HCT116 (cell line): Measurements from ENCODE around the gene COPA. TPM values are rescaled to one million over a fixed set of nuclear protein-coding genes. Genes with fewer than 3 reads are reported as not detected.

Source experiments
- ATAC-seq: fragments of 200-7000 bp; cut with Tn5 transposase; 2 replicates; pipeline ENCODE4 v1.9.1; 2020; ENCODE audit warnings: mild to moderate bottlenecking, moderate library complexity
- BruUV-seq: library from RNA; stranded (reverse); fragments of 400-500 nt; replicated peaks from 2 replicates; lab custom pipeline; 2021; lab: Mats Ljungman, UMichigan
- CTCF ChIA-PET: fragments of 300-600 bp; sonication (Branson Sonifier 250); formaldehyde crosslinking; loops from one replicate; lab custom pipeline; 2021; ENCODE audit warnings: antibody characterized with exemption; lab: Charles Lee
- POLR2A ChIA-PET: fragments of 300-600, 350-600 bp; sonication (Branson Sonifier 250); formaldehyde crosslinking; loops from one replicate; lab custom pipeline; 2021; ENCODE audit warnings: antibody characterized with exemption; lab: Charles Lee
- RAD21 ChIA-PET, 2 experiments: fragments of 300-600 bp; sonication (Branson Sonifier 250); formaldehyde crosslinking; loops; one replicate each; lab custom pipeline; 2023; ENCODE audit warnings: low total read pairs in 2 of 2; ENCODE audit not compliant: uncharacterized antibody in 2 of 2, unreplicated experiment in 2 of 2, low non-redundant PET in 1 of 2; lab: Charles Lee
- DNase-seq: peaks from one replicate; pipeline ENCODE4 v3.0.0-alpha.2; 2010; ENCODE audit warnings: low read depth, low spot score
- H2AFZ ChIP-seq: fragments of 200-600 bp; shearing (Covaris generic), sonication (generic); 2 replicates; pipeline ENCODE4 v1.6.1; 2017; ENCODE audit warnings: low read depth, mixed run types, mixed read lengths, antibody characterized with exemption, low read length; ENCODE audit not compliant: poor library complexity, severe bottlenecking
- H3K27ac ChIP-seq: 2 replicates; pipeline ENCODE4 v1.5.1; 2012; ENCODE audit warnings: low read depth, low read length
- H3K27me3 ChIP-seq: fragments of 200-600 bp; sonication (generic); 2 replicates; pipeline ENCODE4 v1.6.1; 2016; ENCODE audit warnings: mixed run types, low read length, mixed read lengths; ENCODE audit not compliant: insufficient read depth
- H3K36me3 ChIP-seq, 2 experiments: fragments of 200-500 bp in 1 of 2; fragments of 200-600 bp in 1 of 2; sonication (Bioruptor generic) in 1 of 2; sonication (generic) in 1 of 2; 2 replicates each; pipeline versions ENCODE4 v1.5.1 to v1.6.1; 2014 to 2016; ENCODE audit warnings: low read length in 2 of 2, inconsistent platforms in 1 of 2, mixed read lengths in 1 of 2, mixed run types in 1 of 2; ENCODE audit not compliant: insufficient read depth in 2 of 2, control insufficient read depth in 1 of 2
- H3K4me1 ChIP-seq, 2 experiments: fragments of 200-600 bp in 1 of 2; sonication (generic) in 1 of 2; 2 replicates each; pipeline versions ENCODE4 v1.5.1 to v1.6.1; 2012 to 2017; ENCODE audit warnings: low read length in 2 of 2, inconsistent platforms in 1 of 2, mild to moderate bottlenecking in 1 of 2, mixed read lengths in 1 of 2, mixed run types in 1 of 2, moderate library complexity in 1 of 2; ENCODE audit not compliant: insufficient read depth in 2 of 2, control insufficient read depth in 1 of 2
- H3K4me2 ChIP-seq: fragments of 200-600 bp; sonication (generic); 2 replicates; pipeline ENCODE4 v1.6.1; 2017; ENCODE audit warnings: mixed run types, low read length, mixed read lengths
- H3K4me3 ChIP-seq, 2 experiments: fragments of 200-600 bp in 1 of 2; sonication (generic) in 1 of 2; replicated peaks in 1 of 2; 2 replicates each; pipeline ENCODE4 v1.5.1; 2011 to 2016; ENCODE audit warnings: low read length in 2 of 2, control low read depth in 1 of 2, low read depth in 1 of 2, mild to moderate bottlenecking in 1 of 2, mixed read lengths in 1 of 2, mixed run types in 1 of 2
- H3K79me2 ChIP-seq: fragments of 200-600 bp; sonication (generic); 2 replicates; pipeline ENCODE4 v1.6.1; 2017; ENCODE audit warnings: mild to moderate bottlenecking, mixed run types, low read length, moderate library complexity, mixed read lengths; ENCODE audit not compliant: insufficient read depth
- H3K9ac ChIP-seq: fragments of 200-600 bp; sonication (generic); 2 replicates; pipeline ENCODE4 v1.6.1; 2016; ENCODE audit warnings: low read length, mixed read lengths
- H3K9me2 ChIP-seq: fragments of 200-600 bp; sonication (generic), shearing (Covaris generic); 2 replicates; pipeline ENCODE4 v1.6.1; 2017; ENCODE audit warnings: mixed run types, mild to moderate bottlenecking, moderate library complexity; ENCODE audit not compliant: insufficient read depth
- H3K9me3 ChIP-seq, 2 experiments: fragments of 200-500 bp in 1 of 2; fragments of 200-600 bp in 1 of 2; sonication (Bioruptor generic) in 1 of 2; sonication (generic) in 1 of 2; 2 replicates each; pipeline ENCODE4 v1.6.1; 2014 to 2017; ENCODE audit warnings: low read length in 2 of 2, mixed read lengths in 2 of 2, inconsistent platforms in 1 of 2, low read depth in 1 of 2, mild to moderate bottlenecking in 1 of 2, mixed run types in 1 of 2, moderate library complexity in 1 of 2; ENCODE audit not compliant: control insufficient read depth in 1 of 2, insufficient read depth in 1 of 2
- H4K20me1 ChIP-seq: fragments of 200-600 bp; sonication (generic), shearing (Covaris generic); 2 replicates; pipeline ENCODE4 v1.6.1; 2017; ENCODE audit warnings: mixed run types, mild to moderate bottlenecking, moderate library complexity; ENCODE audit not compliant: insufficient read depth
- ATF3 ChIP-seq: IDR thresholded peaks from 2 replicates; pipeline ENCODE4 v1.6.1; 2012
- CBX3 ChIP-seq: IDR thresholded peaks from 2 replicates; pipeline ENCODE4 v1.6.1; 2012; ENCODE audit warnings: low read depth
- CEBPB ChIP-seq: IDR thresholded peaks from 2 replicates; pipeline ENCODE4 v1.6.1; 2012; ENCODE audit warnings: low read depth
- ELF1 ChIP-seq: IDR thresholded peaks from 2 replicates; pipeline ENCODE4 v1.6.1; 2012; ENCODE audit warnings: low read depth, borderline replicate concordance
- EZH2phosphoT487 ChIP-seq: fragments of 200-600 bp; IDR thresholded peaks from 2 replicates; pipeline ENCODE4 v1.6.1; 2018; ENCODE audit warnings: antibody characterized with exemption, borderline replicate concordance
- FOSL1 ChIP-seq: IDR thresholded peaks from 2 replicates; pipeline ENCODE4 v1.6.1; 2012; ENCODE audit warnings: low read depth
- POLR2A ChIP-seq: IDR thresholded peaks from 2 replicates; pipeline ENCODE4 v1.7.0; 2011; ENCODE audit warnings: borderline replicate concordance; ENCODE audit not compliant: insufficient read depth, insufficient read length; ENCODE audit errors: extremely low read depth
- POLR2AphosphoS5 ChIP-seq: IDR thresholded peaks from 2 replicates; pipeline ENCODE4 v1.6.1; 2011; ENCODE audit warnings: mild to moderate bottlenecking, low read depth, low read length, moderate library complexity
- SIN3A ChIP-seq: IDR thresholded peaks from 2 replicates; pipeline ENCODE4 v1.6.1; 2012; ENCODE audit warnings: low read depth
- SP1 ChIP-seq: IDR thresholded peaks from 2 replicates; pipeline ENCODE4 v1.6.1; 2012; ENCODE audit warnings: low read depth
- TCF7L2 ChIP-seq: IDR thresholded peaks from 2 replicates; pipeline ENCODE4 v1.7.0; 2011; ENCODE audit warnings: borderline replicate concordance, inconsistent platforms; ENCODE audit not compliant: insufficient read depth, insufficient read length; ENCODE audit errors: extremely low read depth
- ZBTB33 ChIP-seq: IDR thresholded peaks from 2 replicates; pipeline ENCODE4 v1.6.1; 2011; ENCODE audit warnings: mild to moderate bottlenecking, low read length, moderate library complexity; ENCODE audit not compliant: insufficient replicate concordance; ENCODE audit errors: extremely low read depth
- ZFX ChIP-seq: fragments of 450-650 bp; IDR thresholded peaks from 2 replicates; pipeline ENCODE4 v1.6.1; 2017
- intact Hi-C: fragments of 100-400 bp; cut with micrococcal nuclease; formaldehyde crosslinking; loops from 2 replicates; pipeline ENCODE4 v1.10.0; 2022
- total RNA-seq: library from RNA; stranded (reverse); gene quantifications from one replicate; pipeline ENCODE4 v1.2.1, GENCODE V29; 2021; ENCODE audit not compliant: unreplicated experiment
- TF ChIP-seq, protein P1 (sequence below): IDR thresholded peaks from 2 replicates; pipeline ENCODE4 v1.6.1; 2012
- TF ChIP-seq, protein P2 (sequence below), 3 experiments: fragments of 200-600 bp in 1 of 3; sonication (generic) in 1 of 3; IDR thresholded peaks in 2 of 3; conservative IDR thresholded peaks in 1 of 3; 2 replicates each; pipeline ENCODE4 v1.5.1; 2012 to 2017; ENCODE audit warnings: low read depth in 2 of 3, low read length in 2 of 3, antibody characterized with exemption in 1 of 3, borderline replicate concordance in 1 of 3, control low read depth in 1 of 3, mild to moderate bottlenecking in 1 of 3, mixed read lengths in 1 of 3, mixed run types in 1 of 3, moderate library complexity in 1 of 3; ENCODE audit not compliant: insufficient read depth in 1 of 3

The COPA gene
- total RNA-seq, 1 experiment from 2014 or later = 132 TPM

DNA sequence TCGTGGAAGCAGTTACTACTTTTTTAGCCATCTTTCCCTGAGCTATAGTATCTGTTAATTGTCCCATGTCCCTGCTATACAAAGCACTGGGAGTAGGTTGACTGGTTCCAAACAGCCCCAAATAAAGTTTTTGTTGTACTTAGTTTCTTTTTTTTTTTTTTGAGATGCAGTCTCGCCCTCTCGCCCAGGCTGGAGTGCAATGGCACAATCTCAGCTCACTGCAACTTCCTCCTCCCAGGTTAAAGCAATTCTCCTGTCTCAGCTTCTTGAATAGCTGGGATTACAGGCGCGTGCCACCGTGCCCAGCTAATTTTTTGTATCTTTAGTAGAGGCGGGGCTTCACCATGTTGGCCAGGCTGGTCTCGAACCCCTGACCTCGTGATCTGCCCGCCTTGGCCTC, 3.4 kb upstream of the COPA start:
- CTCF ChIA-PET = no interaction called here
- ATAC-seq (no peak), DNase-seq (no peak)
- TF ChIP-seq POLR2A (no peak), EZH2phosphoT487 (no peak), SIN3A (no peak), CBX3 (no peak), FOSL1 (no peak), ZFX (no peak)
- Histone ChIP-seq H3K79me2 (peaks cover 35% of the 10 kb centered on the region), H3K4me3 (no peak overlapping the region), H3K9me2 (no peaks in the 10 kb centered on the region), H3K27ac (no peak overlapping the region), H3K4me1 (peaks cover 4 to 12% of the 10 kb centered on the region in 2 experiments; a peak in 3 of 4 replicates), H3K4me2 (no peak overlapping the region), H3K9me3 (no peaks in the 10 kb centered on the region), H3K9ac (no peak overlapping the region), H4K20me1 (no peaks in the 10 kb centered on the region), H2AFZ (no peak overlapping the region), H3K36me3 (peaks cover 8 to 15% of the 10 kb centered on the region in 2 experiments; a peak in 3 of 4 replicates), H3K27me3 (no peaks in the 10 kb centered on the region)
- intact Hi-C loops = no loop called here
- POLR2A ChIA-PET = no interaction called here
- RAD21 ChIA-PET = no interaction called here
- BruUV-seq = no TSS peak

- intact Hi-C loops = no loop called here
- RAD21 ChIA-PET = no interaction called here
- CTCF ChIA-PET = interaction anchor here (1.2 kb wide), 1 partner anchor 31 kb away, joined by 4 read pairs; no protein-coding TSS in a partner anchor
- no peaks in the 10 kb centered on the region for H4K20me1 ChIP-seq
- H3K27me3 ChIP-seq = no peaks in the 10 kb centered on the region
- H2AFZ ChIP-seq = no peak overlapping the region
- DNase-seq (no peak), ATAC-seq (no peak)
- H3K4me3 ChIP-seq = no peak overlapping the region
- no peak overlapping the region for H3K9ac ChIP-seq
- TF ChIP-seq EZH2phosphoT487 = no peak
- TF ChIP-seq ZFX = no peak
- no peak for TF ChIP-seq SP1
- TF ChIP-seq, protein P1, sequence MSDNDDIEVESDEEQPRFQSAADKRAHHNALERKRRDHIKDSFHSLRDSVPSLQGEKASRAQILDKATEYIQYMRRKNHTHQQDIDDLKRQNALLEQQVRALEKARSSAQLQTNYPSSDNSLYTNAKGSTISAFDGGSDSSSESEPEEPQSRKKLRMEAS = no peak
- no peak for TF ChIP-seq CEBPB
- TF ChIP-seq POLR2A = no peak
- TF ChIP-seq CBX3 = no peak
- TF ChIP-seq ZBTB33 = no peak
- no peak for TF ChIP-seq SIN3A
- no peak for TF ChIP-seq POLR2AphosphoS5
- TF ChIP-seq, protein P2, sequence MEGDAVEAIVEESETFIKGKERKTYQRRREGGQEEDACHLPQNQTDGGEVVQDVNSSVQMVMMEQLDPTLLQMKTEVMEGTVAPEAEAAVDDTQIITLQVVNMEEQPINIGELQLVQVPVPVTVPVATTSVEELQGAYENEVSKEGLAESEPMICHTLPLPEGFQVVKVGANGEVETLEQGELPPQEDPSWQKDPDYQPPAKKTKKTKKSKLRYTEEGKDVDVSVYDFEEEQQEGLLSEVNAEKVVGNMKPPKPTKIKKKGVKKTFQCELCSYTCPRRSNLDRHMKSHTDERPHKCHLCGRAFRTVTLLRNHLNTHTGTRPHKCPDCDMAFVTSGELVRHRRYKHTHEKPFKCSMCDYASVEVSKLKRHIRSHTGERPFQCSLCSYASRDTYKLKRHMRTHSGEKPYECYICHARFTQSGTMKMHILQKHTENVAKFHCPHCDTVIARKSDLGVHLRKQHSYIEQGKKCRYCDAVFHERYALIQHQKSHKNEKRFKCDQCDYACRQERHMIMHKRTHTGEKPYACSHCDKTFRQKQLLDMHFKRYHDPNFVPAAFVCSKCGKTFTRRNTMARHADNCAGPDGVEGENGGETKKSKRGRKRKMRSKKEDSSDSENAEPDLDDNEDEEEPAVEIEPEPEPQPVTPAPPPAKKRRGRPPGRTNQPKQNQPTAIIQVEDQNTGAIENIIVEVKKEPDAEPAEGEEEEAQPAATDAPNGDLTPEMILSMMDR (IDR thresholded peaks at IDR 0.05 in 2 of 3, conservative IDR thresholded peaks at IDR 0.05 in 1 of 3; ENCODE audit: borderline replicate concordance in 1 of 3, insufficient read depth in 1 of 3, low read depth in 2 of 3, low read length in 2 of 3) = no peak
- TF ChIP-seq ELF1 = no peak
- TF ChIP-seq FOSL1 = no peak
- no peak for TF ChIP-seq ATF3
- no peak for TF ChIP-seq TCF7L2
- no peaks in the 10 kb centered on the region for H3K9me3 ChIP-seq
- no peak overlapping the region for H3K27ac ChIP-seq
- POLR2A ChIA-PET = no interaction called here
- BruUV-seq = no TSS peak
- peaks cover 50% of the 10 kb centered on the region for H3K79me2 ChIP-seq
- no peaks in the 10 kb centered on the region for H3K9me2 ChIP-seq
- no peak overlapping the region for H3K4me2 ChIP-seq
- peaks cover 5 to 11% of the 10 kb centered on the region in 2 experiments; a peak in 3 of 4 replicates for H3K36me3 ChIP-seq
- peaks cover 4 to 12% of the 10 kb centered on the region in 2 experiments; a peak in 3 of 4 replicates for H3K4me1 ChIP-seq
Measured at GRCh38 chr1:160344936-160345335, 1.9 kb upstream of the COPA start.
